Measurements from ENCODE around the gene ENOX2. TPM values are rescaled to one million over a fixed set of nuclear protein-coding genes. Genes with fewer than 3 reads are reported as not detected.

The ENOX2 gene
- polyA plus RNA-seq, 1 donor from 2014 or later: 48.7 TPM

DNA sequence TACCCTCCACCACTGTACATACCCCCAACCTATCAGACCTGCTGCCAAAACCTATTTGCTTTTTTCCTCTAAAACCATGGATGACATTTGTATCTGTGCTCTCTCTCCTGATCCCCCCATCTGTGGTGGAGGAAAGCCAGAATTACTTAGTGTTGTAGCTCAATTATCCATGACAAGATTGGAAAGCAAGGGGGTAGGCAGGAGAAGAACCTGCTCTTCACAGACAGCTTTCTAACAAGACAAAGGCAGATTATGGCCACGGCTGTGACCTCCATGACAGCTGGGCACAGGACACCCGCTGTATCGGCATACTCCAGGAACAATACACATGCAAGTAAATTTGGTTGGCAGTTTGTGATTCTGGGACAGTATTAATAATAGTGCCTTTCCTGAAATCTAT is 186.7 kb downstream of the ENOX2 start:
- no peaks in the 10 kb centered on the region for H3F3A ChIP-seq (ENCODE audit: insufficient read depth, low read length, poor library complexity, severe bottlenecking)
- H3K4me3 ChIP-seq (ENCODE audit: low read length): no peak overlapping the region
- no peaks in the 10 kb centered on the region for H3K27me3 ChIP-seq (ENCODE audit: insufficient read depth, low read depth, low read length)
- H2AFZ ChIP-seq (ENCODE audit: low read depth, low read length): no peak overlapping the region
- peak overlapping the region; percentile 47 for H3K27ac ChIP-seq (ENCODE audit: low read length)
- H3K9me2 ChIP-seq (ENCODE audit: insufficient read depth, low read length): no peaks in the 10 kb centered on the region
- H3K9ac ChIP-seq (ENCODE audit: low read length): no peak overlapping the region
- H3K36me3 ChIP-seq (ENCODE audit: insufficient read depth, low read length): no peaks in the 10 kb centered on the region
- H3K4me2 ChIP-seq (ENCODE audit: low read length): no peak overlapping the region
- TF ChIP-seq EZH2 (IDR thresholded peaks at IDR 0.05; ENCODE audit: borderline replicate concordance, insufficient read depth, low read length, poor library complexity, severe bottlenecking) (no peak), MXI1 (conservative IDR thresholded peaks at IDR 0.05; ENCODE audit: poor library complexity, severe bottlenecking) (no peak), EP300 (conservative IDR thresholded peaks at IDR 0.05; ENCODE audit: poor library complexity, severe bottlenecking) (no peak), SMC3 (conservative IDR thresholded peaks at IDR 0.05; ENCODE audit: poor library complexity) (no peak), TAF1 (IDR thresholded peaks at IDR 0.05; ENCODE audit: low read depth) (no peak)
- TF ChIP-seq, protein P1, sequence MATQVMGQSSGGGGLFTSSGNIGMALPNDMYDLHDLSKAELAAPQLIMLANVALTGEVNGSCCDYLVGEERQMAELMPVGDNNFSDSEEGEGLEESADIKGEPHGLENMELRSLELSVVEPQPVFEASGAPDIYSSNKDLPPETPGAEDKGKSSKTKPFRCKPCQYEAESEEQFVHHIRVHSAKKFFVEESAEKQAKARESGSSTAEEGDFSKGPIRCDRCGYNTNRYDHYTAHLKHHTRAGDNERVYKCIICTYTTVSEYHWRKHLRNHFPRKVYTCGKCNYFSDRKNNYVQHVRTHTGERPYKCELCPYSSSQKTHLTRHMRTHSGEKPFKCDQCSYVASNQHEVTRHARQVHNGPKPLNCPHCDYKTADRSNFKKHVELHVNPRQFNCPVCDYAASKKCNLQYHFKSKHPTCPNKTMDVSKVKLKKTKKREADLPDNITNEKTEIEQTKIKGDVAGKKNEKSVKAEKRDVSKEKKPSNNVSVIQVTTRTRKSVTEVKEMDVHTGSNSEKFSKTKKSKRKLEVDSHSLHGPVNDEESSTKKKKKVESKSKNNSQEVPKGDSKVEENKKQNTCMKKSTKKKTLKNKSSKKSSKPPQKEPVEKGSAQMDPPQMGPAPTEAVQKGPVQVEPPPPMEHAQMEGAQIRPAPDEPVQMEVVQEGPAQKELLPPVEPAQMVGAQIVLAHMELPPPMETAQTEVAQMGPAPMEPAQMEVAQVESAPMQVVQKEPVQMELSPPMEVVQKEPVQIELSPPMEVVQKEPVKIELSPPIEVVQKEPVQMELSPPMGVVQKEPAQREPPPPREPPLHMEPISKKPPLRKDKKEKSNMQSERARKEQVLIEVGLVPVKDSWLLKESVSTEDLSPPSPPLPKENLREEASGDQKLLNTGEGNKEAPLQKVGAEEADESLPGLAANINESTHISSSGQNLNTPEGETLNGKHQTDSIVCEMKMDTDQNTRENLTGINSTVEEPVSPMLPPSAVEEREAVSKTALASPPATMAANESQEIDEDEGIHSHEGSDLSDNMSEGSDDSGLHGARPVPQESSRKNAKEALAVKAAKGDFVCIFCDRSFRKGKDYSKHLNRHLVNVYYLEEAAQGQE (IDR thresholded peaks at IDR 0.05; ENCODE audit: borderline replicate concordance): no peak
- TF ChIP-seq, protein P2, sequence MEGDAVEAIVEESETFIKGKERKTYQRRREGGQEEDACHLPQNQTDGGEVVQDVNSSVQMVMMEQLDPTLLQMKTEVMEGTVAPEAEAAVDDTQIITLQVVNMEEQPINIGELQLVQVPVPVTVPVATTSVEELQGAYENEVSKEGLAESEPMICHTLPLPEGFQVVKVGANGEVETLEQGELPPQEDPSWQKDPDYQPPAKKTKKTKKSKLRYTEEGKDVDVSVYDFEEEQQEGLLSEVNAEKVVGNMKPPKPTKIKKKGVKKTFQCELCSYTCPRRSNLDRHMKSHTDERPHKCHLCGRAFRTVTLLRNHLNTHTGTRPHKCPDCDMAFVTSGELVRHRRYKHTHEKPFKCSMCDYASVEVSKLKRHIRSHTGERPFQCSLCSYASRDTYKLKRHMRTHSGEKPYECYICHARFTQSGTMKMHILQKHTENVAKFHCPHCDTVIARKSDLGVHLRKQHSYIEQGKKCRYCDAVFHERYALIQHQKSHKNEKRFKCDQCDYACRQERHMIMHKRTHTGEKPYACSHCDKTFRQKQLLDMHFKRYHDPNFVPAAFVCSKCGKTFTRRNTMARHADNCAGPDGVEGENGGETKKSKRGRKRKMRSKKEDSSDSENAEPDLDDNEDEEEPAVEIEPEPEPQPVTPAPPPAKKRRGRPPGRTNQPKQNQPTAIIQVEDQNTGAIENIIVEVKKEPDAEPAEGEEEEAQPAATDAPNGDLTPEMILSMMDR (IDR thresholded peaks at IDR 0.05; ENCODE audit: poor library complexity, severe bottlenecking): no peak
- no peaks in the 10 kb centered on the region for H3K9me3 ChIP-seq (ENCODE audit: low read length)
- no peaks in the 10 kb centered on the region for H4K20me1 ChIP-seq (ENCODE audit: insufficient read depth)
- H3K79me2 ChIP-seq (replicated peaks; ENCODE audit: insufficient read depth, low read length): no peaks in the 10 kb centered on the region

DNA sequence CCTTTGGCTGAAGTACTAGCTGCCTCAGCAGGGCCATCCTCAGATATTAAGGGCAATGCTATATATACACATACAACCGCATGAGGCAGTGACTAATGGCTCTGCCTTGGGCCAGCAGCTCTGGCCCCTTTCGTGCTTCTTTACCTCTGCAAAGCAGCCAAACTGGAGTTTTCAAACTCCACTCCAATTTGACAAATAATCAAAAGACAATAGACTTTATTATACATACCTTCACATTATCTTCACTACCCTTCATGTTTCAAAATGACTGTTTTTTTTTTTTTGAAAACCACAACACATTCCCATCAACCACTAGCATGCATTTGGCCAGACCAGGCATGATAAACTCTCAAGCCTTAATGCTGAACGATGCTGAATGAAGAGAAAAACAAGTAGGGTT is 187.7 kb downstream of the ENOX2 start:
- Histone ChIP-seq H3K27ac (ENCODE audit: low read length) (no peak overlapping the region), H3K9me2 (ENCODE audit: insufficient read depth, low read length) (no peaks in the 10 kb centered on the region), H4K20me1 (ENCODE audit: insufficient read depth) (no peaks in the 10 kb centered on the region), H2AFZ (ENCODE audit: low read depth, low read length) (no peak overlapping the region), H3K4me2 (ENCODE audit: low read length) (no peak overlapping the region), H3K9ac (ENCODE audit: low read length) (no peak overlapping the region), H3K4me3 (ENCODE audit: low read length) (no peak overlapping the region), H3K36me3 (ENCODE audit: insufficient read depth, low read length) (no peaks in the 10 kb centered on the region), H3F3A (ENCODE audit: insufficient read depth, low read length, poor library complexity, severe bottlenecking) (no peaks in the 10 kb centered on the region), H3K27me3 (ENCODE audit: insufficient read depth, low read depth, low read length) (no peaks in the 10 kb centered on the region), H3K9me3 (ENCODE audit: low read length) (no peaks in the 10 kb centered on the region), H3K79me2 (replicated peaks; ENCODE audit: insufficient read depth, low read length) (no peaks in the 10 kb centered on the region)
- no peak for TF ChIP-seq SMC3 (conservative IDR thresholded peaks at IDR 0.05; ENCODE audit: poor library complexity)
- TF ChIP-seq, protein P2 (IDR thresholded peaks at IDR 0.05; ENCODE audit: poor library complexity, severe bottlenecking): no peak

Data from neural cell (in vitro differentiated cells).